Stomach (tissue), 4 donors: Measurements from ENCODE around the gene SPNS2.

Experiments used
- CTCF ChIP-seq, 7 experiments: fragments of 450-650 bp in 4 of 7; fragments of 200-600 bp in 3 of 7; sonication (generic) in 3 of 7; IDR thresholded peaks; one replicate each; pipeline ENCODE4 v1.5.1; 2016 to 2019; ENCODE audit warnings: antibody characterized with exemption in 7 of 7, control low read depth in 2 of 7, mild to moderate bottlenecking in 1 of 7
- EP300 ChIP-seq: sonication (generic); formaldehyde crosslinking; IDR thresholded peaks from one replicate; pipeline ENCODE4 v1.6.1; 2017; ENCODE audit warnings: antibody characterized with exemption
- POLR2A ChIP-seq, 4 donors: fragments of 450-650 bp; IDR thresholded peaks; one replicate each; pipeline ENCODE4 v1.6.1; 2016; ENCODE audit warnings: antibody characterized with exemption in 4 of 4, control low read depth in 2 of 4, mild to moderate bottlenecking in 1 of 4, moderate library complexity in 1 of 4
- POLR2AphosphoS5 ChIP-seq, 3 donors: sonication (generic); formaldehyde crosslinking; IDR thresholded peaks; one replicate each; pipeline ENCODE4 v1.6.1; 2016; ENCODE audit warnings: antibody characterized with exemption in 3 of 3

GRCh38 chr17:4478318-4478830, 20.3 kb upstream of the SPNS2 start:
- TF ChIP-seq EP300 (no peak), CTCF (IDR thresholded peaks at IDR 0.05) (no peak), POLR2AphosphoS5 (IDR thresholded peaks at IDR 0.05) (no peak), POLR2A (IDR thresholded peaks at IDR 0.05) (no peak)
